ENCODE measurements around the gene PHF20.
A peak's percentile ranks its signal among the peaks of the same experiment; 100 is the strongest.
"Not testable (repeated sequence)": the region's sequence is repeated elsewhere in the genome, so short reads cannot be mapped to it uniquely, and the experiment has no call there.

Gene PHF20

GRCh38 chr20:35920523-35920922 lies 148.7 kb downstream of the PHF20 start:
- Histone ChIP-seq H3K4me1 (ENCODE audit: insufficient read depth, low read length) (no peaks in the 10 kb centered on the region), H3K27me3 (ENCODE audit: insufficient read depth, low read length) (no peaks in the 10 kb centered on the region), H3K36me3 (ENCODE audit: insufficient read depth, low read length) (peaks cover 44% of the 10 kb centered on the region), H2AFZ (ENCODE audit: low read depth, low read length) (no peak overlapping the region), H3K9me3 (ENCODE audit: low read length) (no peaks in the 10 kb centered on the region), H3K4me3 (ENCODE audit: low read length) (no peak overlapping the region)

- peaks cover 48% of the 10 kb centered on the region for H3K36me3 ChIP-seq (ENCODE audit: insufficient read depth, low read length)
- no peaks in the 10 kb centered on the region for H3K4me1 ChIP-seq (ENCODE audit: insufficient read depth, low read length)
- H3K27me3 ChIP-seq (ENCODE audit: insufficient read depth, low read length), result no peaks in the 10 kb centered on the region
- no peaks in the 10 kb centered on the region for H3K9me3 ChIP-seq (ENCODE audit: low read length)
- no peak overlapping the region for H2AFZ ChIP-seq (ENCODE audit: low read depth, low read length)
- H3K4me3 ChIP-seq (ENCODE audit: low read length), result no peak overlapping the region
Observed at GRCh38 chr20:35929301-35929700, 157.5 kb downstream of the PHF20 start.

DNA sequence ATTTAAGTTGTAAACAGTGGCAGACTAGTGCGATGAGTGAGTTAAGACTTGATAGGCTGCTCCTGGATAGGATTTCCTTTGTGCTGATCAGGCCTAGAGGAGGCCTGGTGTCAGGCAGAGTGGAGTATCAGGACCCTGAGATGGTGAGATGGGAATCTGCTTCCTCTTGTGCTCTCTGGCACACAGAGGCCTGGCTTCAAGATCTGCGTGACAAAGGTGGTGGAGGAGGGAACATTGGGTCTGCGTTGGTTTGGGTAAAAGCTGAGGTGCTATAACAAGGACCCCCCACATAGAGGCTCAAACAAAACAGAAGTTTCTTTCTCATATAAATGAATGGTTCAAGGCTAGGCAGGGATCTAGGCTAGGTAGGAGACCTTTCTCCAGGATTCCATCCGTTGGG lies 162.2 kb downstream of the PHF20 start:
- Histone ChIP-seq H3K27me3 (ENCODE audit: insufficient read depth, low read length) (no peaks in the 10 kb centered on the region), H3K4me3 (ENCODE audit: low read length) (no peak overlapping the region), H3K9me3 (ENCODE audit: low read length) (no peaks in the 10 kb centered on the region), H2AFZ (ENCODE audit: low read depth, low read length) (no peak overlapping the region), H3K36me3 (ENCODE audit: insufficient read depth, low read length) (peaks cover 51% of the 10 kb centered on the region), H3K4me1 (ENCODE audit: insufficient read depth, low read length) (no peaks in the 10 kb centered on the region)

GRCh38 chr20:35939264-35939663 lies 167.4 kb downstream of the PHF20 start:
- H3K36me3 ChIP-seq (ENCODE audit: insufficient read depth, low read length), result peaks cover 53% of the 10 kb centered on the region

DNA sequence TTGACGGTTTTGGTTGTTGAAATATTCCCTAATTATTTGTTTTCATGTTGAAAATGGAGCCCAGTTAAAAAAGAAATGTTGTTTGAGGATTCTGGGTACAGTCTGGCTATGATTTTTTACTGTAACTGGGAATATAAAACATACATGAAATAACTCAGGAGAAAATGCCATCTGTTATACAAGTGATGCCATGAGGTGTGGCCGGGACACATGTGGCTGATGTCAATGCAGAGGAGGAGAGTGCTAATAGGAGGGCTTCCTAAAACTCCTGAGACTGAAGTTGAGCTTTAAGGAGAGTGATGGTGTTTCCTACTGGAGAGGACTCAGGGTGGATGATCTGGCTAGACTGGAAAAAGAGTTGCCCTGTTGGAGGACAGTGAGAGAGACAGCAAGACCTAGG lies 169.8 kb downstream of the PHF20 start:
- H3K27me3 ChIP-seq (ENCODE audit: insufficient read depth, low read length), result no peaks in the 10 kb centered on the region
- peaks cover 55% of the 10 kb centered on the region for H3K36me3 ChIP-seq (ENCODE audit: insufficient read depth, low read length)

More at GRCh38 chr20:35939264-35939663, 167.4 kb downstream of the PHF20 start:
- H2AFZ ChIP-seq (ENCODE audit: low read depth, low read length), result no peak overlapping the region
- H3K4me3 ChIP-seq (ENCODE audit: low read length), result no peak overlapping the region
- H3K4me1 ChIP-seq (ENCODE audit: insufficient read depth, low read length), result no peaks in the 10 kb centered on the region
- no peaks in the 10 kb centered on the region for H3K9me3 ChIP-seq (ENCODE audit: low read length)
- H3K27me3 ChIP-seq (ENCODE audit: insufficient read depth, low read length), result no peaks in the 10 kb centered on the region

GRCh38 chr20:35942243-35942642 lies 170.4 kb downstream of the PHF20 start:
- H3K9me3 ChIP-seq (ENCODE audit: low read length), result no peaks in the 10 kb centered on the region
- peaks cover 58% of the 10 kb centered on the region for H3K36me3 ChIP-seq (ENCODE audit: insufficient read depth, low read length)
- H3K27me3 ChIP-seq (ENCODE audit: insufficient read depth, low read length), result no peaks in the 10 kb centered on the region
- no peaks in the 10 kb centered on the region for H3K4me1 ChIP-seq (ENCODE audit: insufficient read depth, low read length)
- no peak overlapping the region for H3K4me3 ChIP-seq (ENCODE audit: low read length)
- no peak overlapping the region for H2AFZ ChIP-seq (ENCODE audit: low read depth, low read length)

More for the DNA sequence above, 169.8 kb downstream of the PHF20 start:
- Histone ChIP-seq H3K4me3 (ENCODE audit: low read length) (no peak overlapping the region), H3K9me3 (ENCODE audit: low read length) (no peaks in the 10 kb centered on the region), H3K4me1 (ENCODE audit: insufficient read depth, low read length) (no peaks in the 10 kb centered on the region), H2AFZ (ENCODE audit: low read depth, low read length) (no peak overlapping the region)

DNA sequence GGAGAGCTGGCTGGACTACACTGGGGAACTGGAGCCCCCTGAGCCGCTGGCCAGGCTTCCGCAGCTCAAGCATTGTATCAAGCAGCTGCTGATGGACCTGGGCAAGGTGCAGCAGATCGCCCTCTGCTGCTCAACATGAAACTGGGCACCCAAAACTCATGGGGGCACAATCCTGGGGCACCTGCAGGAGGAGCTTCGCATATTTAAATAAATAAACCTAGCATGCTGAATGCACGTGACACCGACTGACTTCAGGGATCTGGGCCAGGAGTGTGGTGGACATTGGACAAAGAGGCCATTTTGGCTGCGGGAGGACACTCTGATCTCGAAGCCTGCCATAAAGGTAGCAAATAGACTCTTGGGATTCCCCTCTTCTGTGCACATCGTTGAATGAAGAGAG lies 175.7 kb downstream of the PHF20 start:
- Histone ChIP-seq H3K9me3 (ENCODE audit: low read length) (no peaks in the 10 kb centered on the region), H3K36me3 (ENCODE audit: insufficient read depth, low read length) (peaks cover 36% of the 10 kb centered on the region), H3K27me3 (ENCODE audit: insufficient read depth, low read length) (no peaks in the 10 kb centered on the region), H3K4me1 (ENCODE audit: insufficient read depth, low read length) (peaks cover 2% of the 10 kb centered on the region), H2AFZ (ENCODE audit: low read depth, low read length) (no peak overlapping the region), H3K4me3 (ENCODE audit: low read length) (no peak overlapping the region)

DNA sequence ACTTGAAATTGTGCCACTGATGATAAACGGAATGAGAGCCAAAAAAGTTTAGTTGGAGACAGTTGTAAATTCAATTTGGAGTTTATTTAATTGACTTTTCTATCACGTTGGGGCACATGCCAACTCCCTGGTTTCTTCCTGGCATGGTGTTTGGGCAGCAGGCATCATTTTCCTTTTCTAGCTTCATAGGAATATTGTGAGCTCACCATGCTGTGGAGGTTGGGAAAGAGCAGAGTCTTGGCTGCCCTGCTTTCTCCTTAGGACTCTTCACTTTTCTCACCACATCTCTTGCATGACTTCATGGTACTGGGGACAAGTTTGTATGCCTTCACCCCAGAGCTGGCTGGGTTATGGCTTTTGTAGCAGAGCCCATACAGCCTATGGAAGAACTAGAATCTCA lies 176.1 kb downstream of the PHF20 start:
- no peaks in the 10 kb centered on the region for H3K9me3 ChIP-seq (ENCODE audit: low read length)
- peaks cover 37% of the 10 kb centered on the region for H3K36me3 ChIP-seq (ENCODE audit: insufficient read depth, low read length)
- peaks cover 6% of the 10 kb centered on the region for H3K4me1 ChIP-seq (ENCODE audit: insufficient read depth, low read length)
- H3K4me3 ChIP-seq (ENCODE audit: low read length), result no peak overlapping the region
- no peak overlapping the region for H2AFZ ChIP-seq (ENCODE audit: low read depth, low read length)
- H3K27me3 ChIP-seq (ENCODE audit: insufficient read depth, low read length), result no peaks in the 10 kb centered on the region

DNA sequence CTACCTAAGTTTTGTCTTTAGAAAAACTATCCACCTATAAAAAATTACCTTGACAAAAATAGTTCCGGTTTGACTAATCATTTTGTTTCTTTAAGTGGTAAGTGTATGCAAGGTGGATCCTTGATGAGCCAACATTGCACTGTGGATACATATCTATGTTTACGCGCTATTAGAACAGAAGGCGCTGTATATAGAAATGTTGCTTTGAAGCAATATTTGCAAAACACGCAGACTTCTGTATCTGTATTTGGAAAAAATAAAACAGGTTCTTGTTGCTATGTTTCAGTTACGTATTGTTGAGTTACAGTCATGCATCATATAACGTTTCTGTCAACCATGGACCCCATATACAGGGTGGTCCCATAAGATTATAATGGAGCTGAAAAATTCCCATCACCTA lies 178.3 kb downstream of the PHF20 start:
- Histone ChIP-seq H2AFZ (ENCODE audit: low read depth, low read length) (no peak overlapping the region), H3K9me3 (ENCODE audit: low read length) (no peaks in the 10 kb centered on the region), H3K4me1 (ENCODE audit: insufficient read depth, low read length) (peaks cover 10% of the 10 kb centered on the region), H3K36me3 (ENCODE audit: insufficient read depth, low read length) (peaks cover 24% of the 10 kb centered on the region), H3K4me3 (ENCODE audit: low read length) (no peak overlapping the region), H3K27me3 (ENCODE audit: insufficient read depth, low read length) (no peaks in the 10 kb centered on the region)

DNA sequence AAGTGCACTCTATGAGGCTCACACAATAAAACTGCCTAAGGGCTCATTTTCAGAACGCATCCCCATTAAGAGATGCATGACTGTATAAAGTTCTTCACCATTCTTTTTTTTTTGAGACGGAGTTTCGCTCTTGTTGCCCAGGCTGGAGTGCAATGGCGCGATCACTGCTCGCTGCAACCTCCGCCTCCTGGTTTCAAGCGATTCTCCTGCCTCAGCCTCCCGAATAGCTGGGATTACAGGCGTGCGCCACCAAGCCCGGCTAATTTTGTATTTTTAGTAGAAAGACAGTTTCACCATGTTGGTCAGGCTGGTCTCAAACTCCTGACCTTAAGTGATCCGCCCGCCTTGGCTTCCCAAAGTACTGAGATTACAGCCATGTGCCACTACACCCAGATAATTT lies 180.3 kb downstream of the PHF20 start:
- not testable (repeated sequence) for H2AFZ ChIP-seq (ENCODE audit: low read depth, low read length); H3K27me3 ChIP-seq (ENCODE audit: insufficient read depth, low read length); H3K9me3 ChIP-seq (ENCODE audit: low read length)
- peaks cover 13% of the 10 kb centered on the region for H3K4me1 ChIP-seq (ENCODE audit: insufficient read depth, low read length)
- peaks cover 18% of the 10 kb centered on the region for H3K36me3 ChIP-seq (ENCODE audit: insufficient read depth, low read length)
- peak overlapping the region; percentile 75 for H3K4me3 ChIP-seq (ENCODE audit: low read length)

DNA sequence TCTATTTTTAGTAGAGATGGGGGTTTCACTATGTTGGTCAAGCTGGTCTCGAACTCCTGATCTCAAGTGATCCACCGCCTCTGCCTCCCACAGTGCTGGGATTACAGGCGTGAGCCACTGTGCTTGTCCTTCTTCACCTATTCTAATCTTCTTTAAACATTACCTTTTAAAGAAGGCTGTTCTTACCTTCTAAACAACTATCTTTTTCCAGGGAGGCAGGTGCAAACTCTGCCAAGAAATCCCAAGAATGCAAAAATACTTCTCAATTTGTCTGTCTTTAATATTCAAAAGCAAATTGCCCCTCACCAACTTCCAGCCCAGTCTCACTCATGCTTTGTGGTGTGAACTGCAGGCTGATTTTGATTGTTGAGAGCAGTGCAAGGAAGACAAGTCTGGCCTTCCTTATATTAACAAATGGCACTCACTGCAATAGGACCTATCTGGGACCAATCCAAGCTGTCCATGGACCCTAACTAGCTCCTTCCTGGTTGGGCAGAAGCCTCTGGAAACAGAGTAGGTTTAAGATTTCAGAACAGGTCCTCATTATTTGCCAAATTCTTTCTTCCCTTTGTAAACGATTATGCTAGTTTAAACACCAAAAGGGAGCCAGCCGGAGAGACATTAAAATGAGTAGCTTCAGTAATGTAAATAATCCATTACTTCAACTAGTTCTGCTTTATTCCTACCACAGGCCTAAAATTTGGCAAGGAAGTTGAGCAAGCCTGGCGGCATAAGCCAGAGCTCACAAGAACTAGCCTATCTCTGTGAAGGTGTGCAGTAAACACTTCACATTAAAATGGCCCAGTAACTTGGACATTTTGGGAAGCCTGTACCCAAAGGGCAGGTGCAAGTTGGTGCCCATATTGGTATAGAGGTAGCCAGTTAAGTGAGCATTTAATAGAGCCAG lies 180.9 kb downstream of the PHF20 start:
- Histone ChIP-seq H3K27me3 (ENCODE audit: insufficient read depth, low read length) (no peaks in the 10 kb centered on the region), H3K9me3 (ENCODE audit: low read length) (no peaks in the 10 kb centered on the region), H2AFZ (ENCODE audit: low read depth, low read length) (no peak overlapping the region), H3K36me3 (ENCODE audit: insufficient read depth, low read length) (peaks cover 12% of the 10 kb centered on the region), H3K4me1 (ENCODE audit: insufficient read depth, low read length) (peaks cover 13% of the 10 kb centered on the region), H3K4me3 (ENCODE audit: low read length) (peak overlapping the region; percentile 75)

DNA sequence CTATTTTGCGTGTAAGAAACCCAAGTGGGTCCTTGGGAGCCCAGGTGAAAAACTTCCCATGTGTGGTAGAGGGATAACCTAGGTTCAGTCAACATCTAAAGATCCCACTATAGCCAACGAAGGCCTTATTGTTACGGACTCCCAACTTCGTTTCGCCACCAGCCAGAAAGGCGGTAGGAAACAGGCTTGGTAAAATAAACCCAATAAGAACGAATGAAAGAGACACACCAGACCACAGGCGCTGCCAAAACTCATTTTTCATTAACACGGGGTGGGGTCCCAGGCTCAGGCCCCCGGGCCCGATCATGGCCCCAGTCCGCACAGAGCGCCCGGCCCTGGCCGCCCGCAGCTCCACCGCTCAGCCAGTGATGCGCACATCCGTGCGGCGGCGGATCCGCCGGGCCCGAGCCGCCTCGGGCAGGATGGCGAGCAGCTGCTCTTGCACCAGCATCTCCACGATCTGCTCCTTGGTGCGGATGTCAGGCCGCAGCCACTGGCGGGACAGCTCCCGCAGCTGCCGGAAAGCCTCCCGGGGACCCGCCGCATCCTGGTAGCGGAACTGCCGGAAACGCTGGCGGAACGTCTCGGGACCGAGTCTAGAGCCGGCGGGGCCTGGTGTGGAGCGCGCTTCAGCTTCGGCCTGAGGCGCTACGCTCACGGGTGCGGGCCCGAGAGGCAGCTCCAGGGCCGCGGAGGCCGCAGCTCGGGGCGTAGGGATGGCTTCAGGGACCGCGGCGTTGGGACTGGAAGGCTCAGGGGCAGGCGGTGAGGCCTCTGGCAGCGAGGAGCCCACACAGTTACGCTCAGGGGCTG lies 181.8 kb downstream of the PHF20 start:
- peaks cover 13% of the 10 kb centered on the region for H3K4me1 ChIP-seq (ENCODE audit: insufficient read depth, low read length)
- H3K9me3 ChIP-seq (ENCODE audit: low read length), result no peaks in the 10 kb centered on the region
- peaks cover 6% of the 10 kb centered on the region for H3K36me3 ChIP-seq (ENCODE audit: insufficient read depth, low read length)
- peak overlapping the region; percentile 21 for H2AFZ ChIP-seq (ENCODE audit: low read depth, low read length)
- peak overlapping the region; percentile 75 for H3K4me3 ChIP-seq (ENCODE audit: low read length)
- H3K27me3 ChIP-seq (ENCODE audit: insufficient read depth, low read length), result no peaks in the 10 kb centered on the region

DNA sequence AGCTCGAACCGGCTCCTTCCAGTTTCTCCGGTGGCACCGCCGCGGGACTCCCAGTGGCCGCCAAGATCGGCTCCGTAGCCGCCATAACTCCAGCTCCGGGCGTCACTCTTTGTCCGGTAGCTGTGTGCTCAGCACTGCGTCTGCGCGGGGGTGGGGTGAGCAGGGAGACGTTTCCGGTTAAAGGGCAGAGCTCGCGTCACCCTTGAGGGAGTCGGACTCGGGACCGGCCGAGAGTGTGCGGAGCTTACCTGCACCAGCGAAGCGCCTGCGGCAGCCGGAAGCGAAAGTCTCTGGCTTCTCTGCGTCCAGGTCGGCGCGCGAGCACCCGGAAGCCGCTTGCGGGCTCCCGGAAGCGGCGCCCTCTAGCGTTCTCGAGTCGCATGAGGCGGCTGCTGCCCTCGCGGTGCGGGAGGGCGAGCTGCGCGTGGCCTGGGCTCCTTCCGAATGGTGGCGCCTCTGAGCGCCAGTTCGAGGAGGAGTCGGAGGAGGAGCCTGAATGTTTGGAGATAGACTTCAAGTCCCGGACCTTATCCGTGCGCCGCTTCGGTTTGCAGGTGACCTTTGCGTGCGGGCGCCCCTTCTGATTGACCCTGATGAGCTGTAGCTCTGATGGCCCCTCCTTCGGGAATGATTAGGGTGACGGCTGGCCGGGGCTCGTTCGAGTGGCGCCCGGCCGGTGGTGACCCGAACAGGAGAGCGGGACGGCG lies 182.5 kb downstream of the PHF20 start, which contains the start of gene SCAND1:
TSS of gene SCAND1 (minus strand) at position 303 of the 707 bp plus-strand sequence. CDS start at position 85, 218 bp downstream.
- Histone ChIP-seq H3K4me1 (ENCODE audit: insufficient read depth, low read length) (peaks cover 13% of the 10 kb centered on the region), H3K27me3 (ENCODE audit: insufficient read depth, low read length) (no peaks in the 10 kb centered on the region), H3K36me3 (ENCODE audit: insufficient read depth, low read length) (peaks cover 6% of the 10 kb centered on the region)

More for the DNA sequence above, 182.5 kb downstream of the PHF20 start, which contains the start of gene SCAND1:
- Histone ChIP-seq H3K9me3 (ENCODE audit: low read length) (no peaks in the 10 kb centered on the region), H2AFZ (ENCODE audit: low read depth, low read length) (peak within 1 kb of the TSS; percentile 78), H3K4me3 (ENCODE audit: low read length) (peak within 1 kb of the TSS; percentile 75)

Data from neuron (in vitro differentiated cells).